ENCODE results near the gene CDC42EP5. TPM values are rescaled to one million over a fixed set of nuclear protein-coding genes. Genes with fewer than 3 reads are reported as not detected.
A peak's percentile ranks its signal among the peaks of the same experiment; 100 is the strongest.

The CDC42EP5 gene
- total RNA-seq, 1 donor from 2014 or later, result not detected

GRCh38 chr19:54436628-54437252 is 36.4 kb downstream of the CDC42EP5 start:
- no peak for DNase-seq
- H3K27me3 Mint-ChIP-seq (ENCODE audit: unreplicated experiment), result peaks cover 12% of the 10 kb centered on the region
- H3K36me3 Mint-ChIP-seq (ENCODE audit: unreplicated experiment), result no peaks in the 10 kb centered on the region
- TF ChIP-seq CTCF (IDR thresholded peaks at IDR 0.05; ENCODE audit: partially characterized antibody, unreplicated experiment), result no peak
- peaks cover 22% of the 10 kb centered on the region for H3K4me1 Mint-ChIP-seq (ENCODE audit: low read depth, unreplicated experiment)
- no peak overlapping the region for H3K27ac Mint-ChIP-seq (ENCODE audit: unreplicated experiment)
- peaks cover 8% of the 10 kb centered on the region for H3K9me3 Mint-ChIP-seq (ENCODE audit: unreplicated experiment)
- H3K4me3 Mint-ChIP-seq (ENCODE audit: unreplicated experiment), result peak overlapping the region; percentile 15

DNA sequence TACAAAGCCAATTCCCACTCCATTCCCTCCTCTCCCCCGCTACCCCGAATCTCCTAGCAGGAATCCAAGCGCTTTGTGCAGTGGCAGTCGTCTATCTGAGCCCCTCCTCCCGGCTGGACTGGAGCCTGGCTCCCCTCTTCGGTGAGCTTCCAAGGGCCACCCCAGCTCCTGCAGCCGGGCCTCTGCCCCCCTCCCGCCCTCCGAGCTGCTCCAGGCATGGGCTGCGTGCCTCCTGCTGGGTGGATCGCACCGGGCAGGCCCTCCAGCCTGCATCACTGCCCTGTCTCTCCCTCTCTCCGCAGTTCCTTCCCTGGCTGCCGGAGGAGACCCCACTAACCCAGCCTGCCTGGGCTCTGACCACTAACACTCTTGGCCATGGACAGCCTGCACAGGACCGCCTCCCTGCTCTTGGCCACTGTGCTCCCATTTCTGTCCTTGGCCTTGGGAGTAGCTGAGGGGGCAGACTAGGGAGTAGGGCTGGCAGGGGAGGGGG is 37.0 kb downstream of the CDC42EP5 start:
- TF ChIP-seq CTCF (IDR thresholded peaks at IDR 0.05; ENCODE audit: partially characterized antibody, unreplicated experiment), result no peak
- Mint-ChIP-seq H3K4me3 (ENCODE audit: unreplicated experiment) (peak overlapping the region; percentile 15), H3K4me1 (ENCODE audit: low read depth, unreplicated experiment) (peaks cover 23% of the 10 kb centered on the region), H3K9me3 (ENCODE audit: unreplicated experiment) (peaks cover 8% of the 10 kb centered on the region), H3K27ac (ENCODE audit: unreplicated experiment) (no peak overlapping the region), H3K36me3 (ENCODE audit: unreplicated experiment) (no peaks in the 10 kb centered on the region), H3K27me3 (ENCODE audit: unreplicated experiment) (peaks cover 12% of the 10 kb centered on the region)
- DNase-seq, result no peak

GRCh38 chr19:54435551-54436016 is 37.5 kb downstream of the CDC42EP5 start:
- TF ChIP-seq CTCF (IDR thresholded peaks at IDR 0.05; ENCODE audit: partially characterized antibody, unreplicated experiment), result no peak
- Mint-ChIP-seq H3K4me1 (ENCODE audit: low read depth, unreplicated experiment) (peaks cover 24% of the 10 kb centered on the region), H3K4me3 (ENCODE audit: unreplicated experiment) (no peak overlapping the region)

DNA sequence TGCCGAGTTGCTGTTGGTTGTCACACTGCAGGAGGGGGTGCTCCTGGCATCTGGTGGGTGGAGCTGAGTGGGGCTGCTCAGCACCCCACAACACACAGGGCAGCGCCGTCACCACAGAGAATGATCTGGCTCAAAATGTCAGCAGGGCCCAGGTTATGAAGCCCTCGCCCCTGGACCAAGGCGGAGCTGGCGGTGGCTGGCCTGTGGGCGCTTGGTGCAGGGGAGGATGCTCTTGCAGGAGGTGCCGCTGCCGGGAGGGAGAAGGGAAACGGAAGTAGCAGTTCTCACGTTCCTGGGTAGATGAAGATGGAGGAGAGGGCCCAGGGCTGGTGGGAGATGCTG is 38.3 kb downstream of the CDC42EP5 start:
- H3K27me3 Mint-ChIP-seq (ENCODE audit: unreplicated experiment), result peaks cover 10% of the 10 kb centered on the region
- DNase-seq, result no peak
- H3K27ac Mint-ChIP-seq (ENCODE audit: unreplicated experiment), result no peak overlapping the region
- peaks cover 24% of the 10 kb centered on the region for H3K4me1 Mint-ChIP-seq (ENCODE audit: low read depth, unreplicated experiment)
- H3K4me3 Mint-ChIP-seq (ENCODE audit: unreplicated experiment), result no peak overlapping the region
- TF ChIP-seq CTCF (IDR thresholded peaks at IDR 0.05; ENCODE audit: partially characterized antibody, unreplicated experiment), result no peak
- H3K36me3 Mint-ChIP-seq (ENCODE audit: unreplicated experiment), result no peaks in the 10 kb centered on the region
- peaks cover 8% of the 10 kb centered on the region for H3K9me3 Mint-ChIP-seq (ENCODE audit: unreplicated experiment)

More at GRCh38 chr19:54435551-54436016, 37.5 kb downstream of the CDC42EP5 start:
- Mint-ChIP-seq H3K36me3 (ENCODE audit: unreplicated experiment) (no peaks in the 10 kb centered on the region), H3K27ac (ENCODE audit: unreplicated experiment) (no peak overlapping the region), H3K27me3 (ENCODE audit: unreplicated experiment) (peaks cover 12% of the 10 kb centered on the region), H3K9me3 (ENCODE audit: unreplicated experiment) (peaks cover 8% of the 10 kb centered on the region)
- no peak for DNase-seq

GRCh38 chr19:54434112-54434872 is 38.8 kb downstream of the CDC42EP5 start:
- Mint-ChIP-seq H3K27me3 (ENCODE audit: unreplicated experiment) (peaks cover 12% of the 10 kb centered on the region), H3K27ac (ENCODE audit: unreplicated experiment) (no peak overlapping the region), H3K9me3 (ENCODE audit: unreplicated experiment) (peaks cover 10% of the 10 kb centered on the region), H3K4me3 (ENCODE audit: unreplicated experiment) (peak overlapping the region; percentile 4), H3K4me1 (ENCODE audit: low read depth, unreplicated experiment) (peaks cover 24% of the 10 kb centered on the region), H3K36me3 (ENCODE audit: unreplicated experiment) (no peaks in the 10 kb centered on the region)
- DNase-seq, result no peak
- no peak for TF ChIP-seq CTCF (IDR thresholded peaks at IDR 0.05; ENCODE audit: partially characterized antibody, unreplicated experiment)
